CD4-positive, alpha-beta T cell (primary cell): ENCODE results near the gene KRAS. TPM values are rescaled to one million over a fixed set of nuclear protein-coding genes. Genes with fewer than 3 reads are reported as not detected.

ENCODE experiments used
- ATAC-seq: fragments of 200-7000 bp; cut with Tn5 transposase; one replicate; pipeline ENCODE4 v1.10.0; 2022; ENCODE audit warnings: mild to moderate bottlenecking; ENCODE audit not compliant: poor library complexity
- CTCF ChIA-PET: fragments of 350-600 bp; sonication (Branson Sonifier 250); formaldehyde crosslinking; loops from one replicate; lab custom pipeline; 2021; ENCODE audit warnings: antibody characterized with exemption, inconsistent platforms; lab: Charles Lee
- POLR2A ChIA-PET: fragments of 350-600 bp; sonication (Branson Sonifier 250); formaldehyde crosslinking; loops from one replicate; lab custom pipeline; 2021; ENCODE audit warnings: antibody characterized with exemption, inconsistent platforms; lab: Charles Lee
- DNase-seq, 14 experiments: peaks; one replicate each; pipeline ENCODE4 v3.0.0-alpha.2; 2013 to 2020; ENCODE audit warnings: mixed read lengths in 2 of 14
- H3K27ac ChIP-seq, 2 donors: one replicate each; pipeline versions ENCODE4 v1.5.1 to v1.7.0; 2013; ENCODE audit warnings: low read length in 2 of 2, low read depth in 1 of 2, mild to moderate bottlenecking in 1 of 2
- H3K27me3 ChIP-seq, 2 experiments: 1 replicate in 1 of 2; 2 replicates in 1 of 2; pipeline versions ENCODE4 v1.6.1 to v1.7.0; 2013; ENCODE audit warnings: low read length in 2 of 2, control low read depth in 1 of 2, mild to moderate bottlenecking in 1 of 2, moderate library complexity in 1 of 2; ENCODE audit not compliant: insufficient read depth in 2 of 2, control insufficient read depth in 1 of 2
- H3K36me3 ChIP-seq: one replicate; pipeline ENCODE4 v1.6.1; 2013; ENCODE audit warnings: low read length, control low read depth; ENCODE audit not compliant: insufficient read depth
- H3K4me1 ChIP-seq: one replicate; pipeline ENCODE4 v1.6.1; 2013; ENCODE audit warnings: low read length, control low read depth; ENCODE audit not compliant: insufficient read depth
- H3K4me3 ChIP-seq: one replicate; pipeline ENCODE4 v1.5.1; 2013; ENCODE audit warnings: mild to moderate bottlenecking, low read length, moderate library complexity
- H3K9me3 ChIP-seq, 2 experiments: 1 replicate in 1 of 2; 2 replicates in 1 of 2; pipeline versions ENCODE4 v1.6.1 to v1.7.0; 2013; ENCODE audit warnings: low read length in 2 of 2, mild to moderate bottlenecking in 2 of 2, control low read depth in 1 of 2, moderate library complexity in 1 of 2; ENCODE audit not compliant: control insufficient read depth in 1 of 2, insufficient read depth in 1 of 2
- H3K27ac Mint-ChIP-seq: one replicate; pipeline ENCODE4 v1.8.0; 2020; ENCODE audit warnings: mixed read lengths
- H3K27me3 Mint-ChIP-seq: one replicate; pipeline ENCODE4 v1.8.0; 2021; ENCODE audit warnings: mixed read lengths
- H3K36me3 Mint-ChIP-seq: one replicate; pipeline ENCODE4 v1.8.0; 2021; ENCODE audit warnings: low read depth, mixed read lengths
- H3K4me1 Mint-ChIP-seq: one replicate; pipeline ENCODE4 v1.8.0; 2021; ENCODE audit warnings: low read depth, mixed read lengths
- H3K4me3 Mint-ChIP-seq: one replicate; pipeline ENCODE4 v1.8.0; 2020; ENCODE audit warnings: mild to moderate bottlenecking, mixed read lengths
- H3K9me3 Mint-ChIP-seq: one replicate; pipeline ENCODE4 v1.8.0; 2020; ENCODE audit warnings: mixed read lengths
- intact Hi-C, 2 experiments: fragments of 100-400 bp; cut with DNase I in 1 of 2; cut with micrococcal nuclease in 1 of 2; formaldehyde crosslinking; loops; one replicate each; pipeline versions ENCODE4 v1.15.1 to v1.9.0; 2023 to 2025; cut with DNase I, micrococcal nuclease
- total RNA-seq, 174 experiments: library from RNA in 2 of 174; stranded (reverse) in 2 of 174; gene quantifications; one replicate each; pipeline ENCODE4 v1.2.3 and lab custom pipeline; 2021 to 2026
- TF ChIP-seq, protein P1 (sequence below): fragments of 200-600 bp; IDR thresholded peaks from one replicate; pipeline ENCODE4 v1.8.0; 2022; ENCODE audit warnings: antibody characterized with exemption, mild to moderate bottlenecking

Gene KRAS
- total RNA-seq, 2 experiments from 2014 or later = 45.0 to 48.7 TPM

DNA sequence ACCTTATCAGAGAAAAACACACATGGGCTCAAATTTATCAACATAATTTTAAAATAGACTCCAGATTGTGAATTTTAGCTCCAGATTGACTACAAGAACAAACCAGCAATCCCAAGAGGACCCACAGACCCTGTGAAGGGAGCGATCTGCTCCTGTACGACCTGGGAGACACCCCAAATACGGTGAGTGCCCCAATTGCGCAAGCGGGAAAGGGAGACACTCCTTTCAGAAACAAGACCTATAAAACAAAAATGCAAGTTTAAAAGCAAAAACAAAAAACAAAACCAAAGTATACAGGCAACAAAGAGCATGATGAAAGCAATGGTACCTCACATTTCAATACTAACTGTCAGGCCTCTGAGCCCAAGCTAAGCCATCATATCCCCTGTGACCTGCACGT, 87.9 kb downstream of the KRAS start:
- H3K27me3 ChIP-seq = no peaks in the 10 kb centered on the region
- ChIA-PET CTCF (no interaction called here), POLR2A (no interaction called here)
- ATAC-seq (no peak), DNase-seq (no peak)
- TF ChIP-seq, protein P1, sequence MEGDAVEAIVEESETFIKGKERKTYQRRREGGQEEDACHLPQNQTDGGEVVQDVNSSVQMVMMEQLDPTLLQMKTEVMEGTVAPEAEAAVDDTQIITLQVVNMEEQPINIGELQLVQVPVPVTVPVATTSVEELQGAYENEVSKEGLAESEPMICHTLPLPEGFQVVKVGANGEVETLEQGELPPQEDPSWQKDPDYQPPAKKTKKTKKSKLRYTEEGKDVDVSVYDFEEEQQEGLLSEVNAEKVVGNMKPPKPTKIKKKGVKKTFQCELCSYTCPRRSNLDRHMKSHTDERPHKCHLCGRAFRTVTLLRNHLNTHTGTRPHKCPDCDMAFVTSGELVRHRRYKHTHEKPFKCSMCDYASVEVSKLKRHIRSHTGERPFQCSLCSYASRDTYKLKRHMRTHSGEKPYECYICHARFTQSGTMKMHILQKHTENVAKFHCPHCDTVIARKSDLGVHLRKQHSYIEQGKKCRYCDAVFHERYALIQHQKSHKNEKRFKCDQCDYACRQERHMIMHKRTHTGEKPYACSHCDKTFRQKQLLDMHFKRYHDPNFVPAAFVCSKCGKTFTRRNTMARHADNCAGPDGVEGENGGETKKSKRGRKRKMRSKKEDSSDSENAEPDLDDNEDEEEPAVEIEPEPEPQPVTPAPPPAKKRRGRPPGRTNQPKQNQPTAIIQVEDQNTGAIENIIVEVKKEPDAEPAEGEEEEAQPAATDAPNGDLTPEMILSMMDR = no peak
- H3K4me1 ChIP-seq = no peaks in the 10 kb centered on the region
- no peak overlapping the region for H3K4me3 ChIP-seq
- intact Hi-C loops = no loop called here
- no peaks in the 10 kb centered on the region for H3K9me3 ChIP-seq
- H3K9me3 Mint-ChIP-seq = no peaks in the 10 kb centered on the region
- H3K4me1 Mint-ChIP-seq = no peaks in the 10 kb centered on the region
- H3K27ac ChIP-seq = no peak overlapping the region
- no peaks in the 10 kb centered on the region for H3K36me3 ChIP-seq
- no peak overlapping the region for H3K4me3 Mint-ChIP-seq
- no peak overlapping the region for H3K27ac Mint-ChIP-seq
- no peaks in the 10 kb centered on the region for H3K36me3 Mint-ChIP-seq
- H3K27me3 Mint-ChIP-seq = no peaks in the 10 kb centered on the region

- H3K36me3 Mint-ChIP-seq = no peaks in the 10 kb centered on the region
- H3K27ac ChIP-seq = no peak overlapping the region
- no peak overlapping the region for H3K4me3 Mint-ChIP-seq
- ChIA-PET POLR2A (interaction anchor here (1.8 kb wide), 1 partner anchor 231 kb away, joined by 10 read pairs; no protein-coding TSS in a partner anchor), CTCF (interaction anchor here (1.7 kb wide), 1 partner anchor 159 kb away, joined by 7 read pairs; no protein-coding TSS in a partner anchor)
- peaks cover 7% of the 10 kb centered on the region for H3K4me1 Mint-ChIP-seq
- H3K27ac Mint-ChIP-seq = no peak overlapping the region
- H3K9me3 ChIP-seq = no peaks in the 10 kb centered on the region
- H3K4me3 ChIP-seq = no peak overlapping the region
- no peaks in the 10 kb centered on the region for H3K9me3 Mint-ChIP-seq
- H3K4me1 ChIP-seq = no peaks in the 10 kb centered on the region
- intact Hi-C loops = loop anchor here in 1 of 2 experiments (5.0 to 10.0 kb wide), 2 partner anchors 36 to 239 kb away; no protein-coding TSS in a partner anchor
- ATAC-seq (no peak), DNase-seq (no peak)
- no peaks in the 10 kb centered on the region for H3K27me3 Mint-ChIP-seq
- no peaks in the 10 kb centered on the region for H3K36me3 ChIP-seq
- H3K27me3 ChIP-seq = no peaks in the 10 kb centered on the region
- TF ChIP-seq, protein P1 = no peak
These were observed 94.7 kb downstream of the KRAS start for GRCh38 chr12:25156061-25156460.

GRCh38 chr12:25155022-25155576, 95.6 kb downstream of the KRAS start:
- H3K4me1 Mint-ChIP-seq = peaks cover 7% of the 10 kb centered on the region
- intact Hi-C loops = loop anchor here (1.0 to 10.0 kb wide), 4 partner anchors 37 to 240 kb away; no protein-coding TSS in a partner anchor
- H3K36me3 Mint-ChIP-seq = no peaks in the 10 kb centered on the region
- H3K27ac Mint-ChIP-seq = no peak overlapping the region
- peak overlapping the region; percentile 58 for H3K4me3 Mint-ChIP-seq
- ATAC-seq = peak; percentile 52
- Histone ChIP-seq H3K4me3 (no peak overlapping the region), H3K9me3 (no peaks in the 10 kb centered on the region), H3K4me1 (no peaks in the 10 kb centered on the region), H3K27ac (no peak overlapping the region), H3K36me3 (no peaks in the 10 kb centered on the region), H3K27me3 (no peaks in the 10 kb centered on the region)
- peak in 3 of 14 experiments; percentile 66 to 71 (median 68) for DNase-seq
- no peaks in the 10 kb centered on the region for H3K9me3 Mint-ChIP-seq
- TF ChIP-seq, protein P1 = peak; percentile 85
- ChIA-PET CTCF (interaction anchor here (0.6 to 1.7 kb wide), 14 partner anchors 10 to 164 kb away, joined by 3 to 8 read pairs (median 4); partner anchors contain the start of genes DNAI7 and ETFRF1), POLR2A (interaction anchor here (0.6 to 1.8 kb wide), 9 partner anchors 12 to 232 kb away, joined by 3 to 10 read pairs (median 4); partner anchors contain the start of genes DNAI7, ETFRF1 and KRAS)
- H3K27me3 Mint-ChIP-seq = no peaks in the 10 kb centered on the region

Other genes with a start within 250 kb of the KRAS start
- gene DNAI7, start 55.8 kb downstream of the KRAS start, total RNA-seq = under 1 TPM in 1 of 2 experiments, not detected in 1; 0.36 TPM
- 10 to 100 TPM; 32.9 to 39.8 TPM for gene ETFRF1, start 55.7 kb downstream of the KRAS start, total RNA-seq